Amygdala (tissue), 56 donors: ENCODE measurements around the gene OR6X1.

Experiments
- DNase-seq, 56 donors: peaks; one replicate each; lab custom pipeline; 2025; lab: John Stamatoyannopoulos, UW

The OR6X1 gene, protein sequence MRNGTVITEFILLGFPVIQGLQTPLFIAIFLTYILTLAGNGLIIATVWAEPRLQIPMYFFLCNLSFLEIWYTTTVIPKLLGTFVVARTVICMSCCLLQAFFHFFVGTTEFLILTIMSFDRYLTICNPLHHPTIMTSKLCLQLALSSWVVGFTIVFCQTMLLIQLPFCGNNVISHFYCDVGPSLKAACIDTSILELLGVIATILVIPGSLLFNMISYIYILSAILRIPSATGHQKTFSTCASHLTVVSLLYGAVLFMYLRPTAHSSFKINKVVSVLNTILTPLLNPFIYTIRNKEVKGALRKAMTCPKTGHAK

DNA sequence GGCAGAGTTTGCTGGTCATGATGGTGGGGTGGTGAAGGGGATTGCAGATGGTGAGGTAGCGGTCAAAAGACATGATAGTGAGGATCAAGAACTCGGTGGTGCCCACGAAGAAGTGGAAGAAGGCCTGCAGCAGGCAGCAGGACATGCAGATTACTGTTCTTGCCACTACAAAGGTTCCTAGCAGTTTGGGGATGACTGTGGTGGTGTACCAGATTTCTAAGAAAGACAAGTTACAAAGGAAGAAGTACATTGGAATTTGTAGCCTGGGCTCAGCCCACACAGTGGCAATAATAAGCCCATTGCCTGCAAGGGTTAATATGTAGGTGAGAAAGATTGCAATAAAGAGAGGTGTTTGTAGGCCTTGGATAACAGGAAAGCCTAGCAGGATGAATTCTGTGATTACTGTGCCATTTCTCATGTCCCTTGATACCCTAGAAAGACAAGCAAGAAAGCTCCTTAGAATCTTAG lies at the start of gene OR6X1:
Gene OR6X1 (minus strand): TSS at position 418 of the 468 bp plus-strand sequence. CDS start 0 bp downstream, at position 418.
- no peak for DNase-seq

DNA sequence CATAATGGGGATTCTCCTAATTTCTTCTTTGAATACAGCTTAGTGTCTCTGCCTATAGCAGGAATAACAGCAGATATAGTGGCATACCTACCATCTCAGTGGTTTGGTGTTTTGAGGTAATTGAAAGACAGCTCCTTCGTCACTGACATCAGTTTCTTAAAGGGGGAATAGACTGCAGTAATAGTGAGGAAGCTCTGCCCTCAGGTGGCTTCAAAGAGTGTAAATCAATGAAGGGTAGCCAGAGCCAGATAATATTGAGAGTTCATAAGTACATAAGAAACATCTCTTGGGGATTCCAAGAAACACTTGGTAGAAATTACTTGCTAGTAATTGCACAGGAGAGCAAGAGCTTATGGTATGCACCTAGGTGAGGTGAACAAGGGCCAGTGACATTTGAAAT lies 47.4 kb upstream of the OR6X1 start:
- DNase-seq, result no peak

DNA sequence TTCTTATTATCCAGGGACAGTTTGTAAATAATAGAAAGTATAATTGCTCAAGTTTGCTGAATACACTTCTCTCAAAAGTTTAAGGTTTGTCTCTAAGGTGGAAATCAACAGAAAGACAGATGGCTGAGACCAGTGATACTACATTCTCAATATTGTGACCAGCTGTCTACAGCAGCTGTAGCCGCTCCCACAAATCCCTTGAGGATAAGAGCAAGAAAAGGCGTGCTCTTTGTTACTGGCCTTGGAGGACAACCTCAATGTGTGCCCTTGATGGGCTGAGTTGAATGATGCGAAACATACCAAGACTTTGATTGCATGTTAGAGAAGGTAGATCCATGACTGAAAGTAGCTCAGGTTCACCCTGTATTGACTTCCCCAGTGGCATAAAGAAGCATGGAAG lies 45.7 kb upstream of the OR6X1 start:
- DNase-seq, result no peak

DNA sequence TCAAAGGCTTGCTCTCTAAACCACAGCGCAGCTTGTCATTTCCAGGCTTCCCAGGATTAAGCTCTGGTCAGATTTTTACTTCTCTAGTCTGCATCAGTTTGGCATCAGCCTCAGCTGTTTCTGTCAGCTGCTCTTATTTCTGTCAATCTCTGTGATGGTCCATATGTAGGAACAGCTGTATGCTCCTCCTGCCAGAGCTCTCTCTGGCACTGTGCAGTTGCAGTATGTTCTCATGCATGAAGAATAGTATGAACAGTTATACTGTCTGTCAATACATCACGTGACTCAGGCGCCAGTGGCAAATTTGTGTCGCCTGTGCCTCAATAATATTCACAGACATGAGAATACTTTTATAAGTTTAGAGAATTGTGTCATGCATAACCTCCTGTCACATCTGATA lies 45.1 kb upstream of the OR6X1 start:
- DNase-seq, result no peak

DNA sequence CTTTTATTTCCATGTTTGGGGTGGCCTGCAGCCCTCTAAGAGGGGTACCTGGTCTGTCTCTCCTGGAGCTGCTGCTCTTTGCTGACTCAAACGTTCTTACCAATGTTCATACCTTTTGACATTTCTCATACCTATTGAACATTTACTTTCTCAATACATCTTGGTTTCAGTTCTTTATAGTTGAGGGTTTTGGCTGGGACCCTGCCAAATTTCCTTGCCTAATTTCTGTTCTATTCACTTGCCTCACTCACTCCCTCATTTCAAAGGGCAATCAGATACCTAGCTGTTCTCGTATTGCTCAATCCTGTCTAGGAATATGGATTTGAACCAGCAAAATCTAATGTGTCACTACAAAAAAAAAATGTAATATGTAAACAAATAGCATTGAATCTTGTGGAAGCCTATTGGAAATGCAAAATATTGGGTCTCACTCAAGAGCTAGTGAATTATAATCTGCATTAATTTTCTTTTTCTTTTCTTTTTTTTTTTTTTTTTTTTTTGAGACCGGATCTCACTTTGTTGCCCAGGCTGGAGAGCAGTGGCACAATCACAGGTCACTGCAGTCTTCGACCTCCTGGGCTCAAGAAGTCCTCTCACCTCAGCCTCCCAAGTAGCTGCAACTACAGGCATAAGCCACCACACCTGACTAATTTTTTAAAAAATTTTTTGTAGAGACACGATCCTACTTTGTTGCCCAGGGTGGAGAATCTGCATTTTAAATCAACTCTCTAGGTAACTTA lies 44.4 kb upstream of the OR6X1 start:
- DNase-seq, result no peak

DNA sequence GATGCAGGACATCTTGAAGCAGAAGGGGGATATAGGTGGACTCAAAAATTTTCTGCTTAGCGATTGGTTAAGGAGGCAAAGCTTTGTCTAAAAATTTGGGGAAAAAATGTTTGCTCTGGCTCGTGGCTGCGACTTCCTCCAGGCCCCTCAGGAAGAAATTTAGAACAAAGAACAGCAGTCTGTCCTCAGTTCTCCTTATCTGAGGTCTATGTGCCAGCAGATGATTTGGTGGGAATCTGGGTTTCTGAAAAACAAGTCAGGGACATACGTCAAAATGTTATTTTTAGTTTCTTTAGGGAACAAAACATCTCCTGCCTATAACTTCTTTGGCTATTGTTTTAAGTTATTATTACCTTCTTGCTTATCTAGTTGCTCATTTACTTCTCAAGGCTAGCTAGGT lies 43.8 kb upstream of the OR6X1 start:
- no peak for DNase-seq

DNA sequence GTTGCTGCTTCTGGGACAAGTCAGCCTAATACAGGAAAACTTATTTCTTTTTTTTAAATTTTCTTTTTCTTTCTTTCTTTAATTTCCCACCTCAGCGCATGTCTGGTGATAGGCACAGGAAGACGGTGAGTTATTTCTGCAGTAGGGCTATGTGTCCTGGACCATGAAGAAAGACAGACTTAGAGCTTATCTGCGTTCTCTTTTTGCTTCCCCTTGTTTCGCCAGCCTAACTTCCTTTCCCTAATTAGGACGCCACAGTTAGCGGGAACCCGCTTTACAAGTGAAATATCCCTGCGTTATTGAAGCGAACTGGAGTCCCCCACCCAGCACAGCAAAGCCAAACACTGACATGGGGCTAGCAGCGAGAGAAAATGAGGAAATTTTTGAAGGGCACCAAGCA lies 43.2 kb upstream of the OR6X1 start:
- DNase-seq, result no peak

DNA sequence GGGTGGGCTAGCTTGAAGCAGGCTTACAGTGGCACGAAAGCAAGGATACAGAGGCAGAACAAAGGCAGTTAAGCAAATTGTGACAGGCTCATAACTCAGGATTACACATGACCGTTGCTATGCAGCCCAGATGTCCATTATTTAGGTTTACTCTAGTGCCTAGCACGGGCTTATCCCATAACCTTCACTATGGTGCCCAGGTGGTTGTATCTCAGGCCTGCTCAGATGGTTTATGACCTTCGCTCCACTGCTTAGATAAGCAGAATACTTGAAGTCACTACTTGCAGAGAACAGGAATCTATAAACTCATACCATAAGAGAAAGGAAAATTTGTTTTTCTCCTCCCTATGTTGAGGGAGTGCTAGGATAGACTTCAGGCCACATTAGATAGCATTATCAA lies 42.8 kb upstream of the OR6X1 start:
- no peak for DNase-seq

DNA sequence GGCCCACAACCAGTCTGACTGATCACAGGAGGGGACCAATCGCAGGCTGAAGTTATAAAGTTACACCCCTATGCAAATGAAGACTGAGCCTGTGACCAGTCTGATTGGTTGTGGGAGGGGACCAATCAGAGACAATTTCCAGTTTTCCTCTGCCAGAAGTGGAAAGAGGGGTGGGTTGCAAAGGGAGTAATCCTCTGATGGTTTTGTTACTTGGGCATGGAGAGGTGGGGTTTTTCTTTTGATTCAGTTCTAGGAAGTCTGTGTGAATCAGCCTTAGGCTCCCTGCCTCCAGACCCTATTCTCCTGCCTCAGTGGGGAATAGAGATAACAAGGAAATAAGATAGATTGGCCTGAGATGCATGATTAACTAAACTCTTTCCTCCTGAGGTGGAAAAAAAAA lies 41.9 kb upstream of the OR6X1 start:
- no peak for DNase-seq

DNA sequence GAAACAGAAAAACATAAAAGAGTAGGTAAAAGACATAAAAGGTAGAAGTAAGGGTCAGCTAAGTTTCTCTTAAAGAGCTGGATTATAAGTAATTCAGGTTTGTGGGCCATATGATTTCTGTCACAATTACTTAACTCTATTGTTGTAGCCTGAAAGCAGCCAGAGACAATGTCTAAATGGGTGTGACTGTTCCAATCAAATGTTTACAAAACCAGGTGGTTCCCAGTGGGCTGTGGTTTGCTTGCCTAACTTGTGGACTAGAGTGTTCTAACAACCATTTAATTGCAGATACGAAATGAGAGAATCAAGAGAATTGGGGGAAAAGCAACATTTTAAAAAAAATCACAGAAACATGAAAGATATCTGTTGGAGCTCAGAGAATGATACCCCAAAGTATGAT lies 29.2 kb upstream of the OR6X1 start:
- DNase-seq, result no peak

DNA sequence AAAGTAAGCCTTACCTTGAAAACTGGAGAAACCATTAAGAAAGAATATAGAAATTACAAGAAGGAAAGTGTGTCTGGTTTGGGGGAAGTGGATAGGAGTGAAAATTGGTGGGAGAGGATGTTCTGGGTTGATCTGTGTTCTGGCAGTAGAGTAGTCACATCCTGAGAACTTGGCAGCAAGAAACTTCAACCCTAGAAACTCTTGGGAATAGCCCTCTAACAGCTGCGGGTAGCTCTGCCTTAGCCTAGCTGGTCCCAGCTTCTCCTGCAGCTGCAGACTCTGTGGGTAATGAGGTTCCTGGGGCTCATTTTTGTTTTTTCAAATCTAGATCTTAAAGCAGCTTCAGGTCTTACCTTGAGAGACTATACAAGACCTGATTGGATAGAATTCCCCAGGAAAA lies 24.2 kb upstream of the OR6X1 start:
- DNase-seq, result no peak

DNA sequence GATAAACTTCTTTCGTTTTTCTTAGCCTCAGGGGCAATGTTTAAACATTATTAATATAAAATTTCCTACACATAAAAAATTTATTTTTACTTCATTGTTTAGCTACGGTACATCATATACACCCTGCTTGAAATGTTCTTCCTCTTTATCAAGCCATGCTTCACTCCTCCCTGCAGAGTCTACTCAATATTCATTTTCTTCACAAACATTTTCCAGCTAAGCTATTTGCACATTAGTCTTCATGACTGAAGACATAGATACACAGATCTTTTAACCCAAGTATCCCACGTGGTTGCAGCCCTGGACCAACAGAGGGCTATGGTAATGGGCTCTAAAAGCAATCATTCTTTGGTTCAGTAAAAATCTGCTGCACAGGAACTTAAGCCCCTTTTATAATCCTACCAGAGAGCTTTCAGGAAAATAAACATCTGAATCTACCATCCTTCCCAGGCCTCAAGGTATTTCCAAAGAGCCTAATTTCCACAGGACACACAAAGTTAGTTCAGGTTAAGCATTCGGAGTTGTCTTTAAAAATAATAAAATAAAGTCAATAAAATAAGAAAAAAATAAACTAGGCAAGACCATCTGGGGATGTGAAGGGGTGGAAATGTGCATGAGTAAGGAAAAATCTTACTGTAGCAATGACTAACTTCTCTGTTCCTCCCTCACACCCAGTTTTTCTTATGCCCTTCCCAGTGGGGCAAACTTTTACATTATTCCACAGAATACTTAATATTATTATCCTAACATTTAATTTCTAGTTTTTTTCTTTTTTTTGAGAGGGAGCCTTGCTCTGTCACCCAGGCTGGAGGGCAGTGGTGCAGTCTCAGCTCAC lies 21.6 kb upstream of the OR6X1 start:
- DNase-seq, result no peak

DNA sequence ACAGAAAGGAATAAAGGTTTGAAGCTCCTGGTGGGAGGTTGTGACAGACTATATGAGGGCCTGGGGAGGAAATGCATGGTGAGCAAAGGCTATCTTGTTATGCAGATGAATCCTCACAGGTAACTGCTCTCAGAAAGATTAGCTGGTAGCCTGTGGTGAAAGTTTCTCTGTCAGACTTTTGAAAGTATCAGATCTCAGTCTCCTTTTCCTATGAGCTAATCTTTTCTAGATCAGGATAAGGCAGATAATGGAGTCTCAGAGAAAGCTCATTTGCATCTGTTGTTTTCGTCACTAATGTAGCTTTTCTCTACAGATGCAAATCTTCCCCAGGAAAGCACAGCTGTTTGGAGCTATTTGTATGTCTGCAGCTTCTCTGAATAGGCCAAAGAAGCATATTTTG lies 21.0 kb upstream of the OR6X1 start:
- no peak for DNase-seq

DNA sequence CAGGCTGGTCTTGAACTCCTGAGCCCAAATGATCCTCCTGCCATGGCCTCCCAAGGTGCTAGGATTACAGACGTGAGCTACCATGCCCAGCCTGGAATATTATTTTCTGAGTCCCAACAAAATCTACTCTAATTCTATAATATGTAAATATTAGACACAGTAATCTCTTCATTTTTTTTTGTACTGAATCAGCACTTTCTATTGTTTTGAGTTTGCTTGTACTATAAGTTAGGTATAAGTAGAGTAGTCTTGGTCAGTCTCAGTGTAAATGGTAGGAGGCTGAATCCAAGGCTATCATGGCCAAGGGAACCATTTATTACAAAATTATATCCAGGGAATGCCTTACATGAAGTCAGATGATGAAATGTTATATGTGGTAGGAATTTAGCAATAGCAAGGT lies 19.6 kb upstream of the OR6X1 start:
- DNase-seq, result no peak

DNA sequence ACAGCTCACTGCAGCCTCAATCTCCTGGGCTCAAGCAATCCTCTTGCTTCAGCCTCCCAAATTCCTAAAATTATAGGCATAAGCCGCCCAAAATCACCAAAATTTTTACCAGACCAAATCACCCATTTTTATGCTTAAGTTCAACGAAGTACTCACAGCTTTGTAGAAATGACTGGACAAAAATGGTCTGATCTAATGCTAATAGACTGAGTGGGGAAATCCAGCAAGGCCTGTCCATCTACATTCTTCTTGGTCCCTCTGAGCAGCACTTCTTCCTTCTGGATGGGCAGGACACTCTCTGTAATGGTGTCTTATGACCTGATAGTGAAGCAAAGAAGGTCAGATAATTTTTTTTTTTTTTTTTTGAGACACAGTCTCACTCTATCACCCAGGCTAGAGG lies 18.7 kb upstream of the OR6X1 start:
- no peak for DNase-seq

DNA sequence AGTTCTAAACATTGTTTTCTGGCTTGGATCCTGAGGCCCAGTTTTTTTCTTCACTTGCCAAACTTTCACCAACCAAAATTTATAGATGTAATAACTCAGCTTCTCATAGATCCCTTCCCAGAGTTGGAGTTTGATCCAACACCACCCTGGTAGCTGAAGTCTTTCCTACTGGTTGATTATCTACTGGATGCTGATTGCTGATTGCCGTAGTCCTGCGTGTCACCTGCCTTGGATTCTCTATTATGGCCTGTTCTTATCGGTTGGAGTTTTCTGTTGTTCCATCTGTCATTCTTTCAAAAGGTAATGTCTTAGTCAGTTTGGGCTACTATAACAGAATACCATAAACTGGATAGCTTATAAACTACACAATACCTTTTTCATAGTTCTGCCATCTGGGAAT lies 17.3 kb upstream of the OR6X1 start:
- no peak for DNase-seq

DNA sequence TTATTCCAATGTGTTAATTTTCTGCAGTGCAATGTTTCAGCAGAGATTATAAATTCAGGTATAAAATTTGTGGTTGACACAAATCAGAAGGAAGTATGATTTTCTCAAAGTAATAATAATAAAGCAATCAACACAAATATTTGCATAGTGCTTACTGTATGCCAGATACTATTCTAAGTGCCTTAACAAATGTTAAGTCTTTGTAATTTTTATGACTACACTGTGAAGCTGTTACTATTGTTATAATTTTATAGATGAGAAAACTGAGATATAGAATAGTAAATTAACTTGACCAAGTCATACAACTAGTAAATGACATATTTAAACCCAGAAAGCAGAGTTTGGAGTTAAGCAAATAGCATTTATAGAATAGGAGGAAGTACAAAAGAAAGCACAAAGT lies 16.4 kb upstream of the OR6X1 start:
- no peak for DNase-seq

DNA sequence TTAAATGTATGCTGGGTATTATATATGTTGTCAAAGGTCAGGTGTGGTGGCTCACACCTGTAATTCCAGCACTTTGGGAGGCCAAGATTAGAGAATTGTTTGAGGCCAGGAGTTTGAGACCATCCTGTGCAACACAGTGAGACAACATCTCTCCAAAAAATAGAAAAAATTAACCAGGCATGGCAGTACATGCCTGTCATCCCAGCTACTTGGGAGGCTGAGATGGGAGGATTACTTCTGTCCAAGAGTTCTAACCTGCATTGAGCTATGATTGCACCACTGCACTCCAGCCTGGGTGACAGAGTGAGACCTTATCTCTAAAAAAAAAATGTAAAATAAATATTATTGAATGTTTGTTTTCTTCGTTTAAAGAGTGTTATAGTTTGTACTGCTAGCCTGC lies 11.3 kb upstream of the OR6X1 start:
- no peak for DNase-seq

DNA sequence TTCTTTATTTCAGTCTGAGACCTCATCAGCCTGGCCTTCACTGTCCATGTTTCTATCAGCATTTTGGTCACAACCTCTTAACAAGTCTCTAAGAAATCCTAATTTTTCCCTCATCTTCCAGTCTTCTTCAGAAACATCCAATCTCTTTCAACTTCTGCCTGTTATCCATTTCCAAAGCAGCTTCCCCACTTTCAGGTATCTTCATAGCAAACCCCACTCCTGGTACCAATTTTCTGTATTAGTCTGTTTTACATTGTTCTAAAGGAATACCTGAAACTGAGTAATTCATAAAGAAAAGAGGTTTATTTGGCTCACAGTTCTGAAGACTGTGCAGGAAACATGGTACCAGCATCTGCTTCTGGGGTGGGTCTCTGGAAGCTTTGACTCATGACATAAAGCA lies 8.1 kb upstream of the OR6X1 start:
- no peak for DNase-seq

DNA sequence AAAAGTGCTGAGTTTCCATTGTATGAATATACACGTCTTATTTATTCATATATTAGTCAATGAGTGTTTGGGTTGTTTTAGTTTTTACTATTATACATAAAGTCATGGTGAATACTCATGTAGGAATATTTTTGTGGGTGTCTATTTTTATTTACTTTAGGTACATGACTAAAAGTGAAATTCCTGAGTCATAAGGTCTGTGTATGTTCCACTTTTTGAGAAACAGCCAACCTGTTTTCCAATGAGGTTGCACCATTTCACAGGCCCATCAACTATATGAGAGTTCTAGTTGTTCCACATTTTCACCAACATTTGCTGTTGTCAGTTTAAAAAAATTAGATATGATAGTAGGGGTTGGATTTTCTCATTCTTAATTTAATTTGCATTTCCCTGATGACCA lies 6.6 kb upstream of the OR6X1 start:
- no peak for DNase-seq

DNA sequence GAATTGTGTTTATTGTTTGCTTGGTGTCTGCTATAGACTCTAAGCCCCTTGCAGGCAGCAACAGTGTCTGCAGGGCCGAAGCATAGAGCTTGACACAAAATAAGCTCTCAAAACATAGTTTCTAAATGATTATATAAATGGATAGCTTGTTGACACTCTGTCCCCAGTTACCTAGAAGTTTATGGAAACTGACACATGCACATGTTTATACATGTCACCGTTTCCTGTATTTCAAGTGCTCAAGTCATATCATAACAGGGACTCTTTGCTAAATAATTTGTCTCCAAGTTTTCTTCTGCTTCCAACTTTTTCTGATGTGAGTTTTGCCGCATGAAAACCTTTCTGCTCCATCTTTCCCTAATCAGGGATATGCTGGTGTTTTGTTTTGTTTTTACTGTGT lies 3.7 kb upstream of the OR6X1 start:
- no peak for DNase-seq
